ENCODE measurements around the gene AP4S1. TPM values are rescaled to one million over a fixed set of nuclear protein-coding genes. Genes with fewer than 3 reads are reported as not detected.
"Not testable (repeated sequence)": the region's sequence is repeated elsewhere in the genome, so short reads cannot be mapped to it uniquely, and the experiment has no call there.

AP4S1 gene
- total RNA-seq, 1 experiment from 2014 or later: 3.3 TPM

GRCh38 chr14:31090883-31091764 lies 65.7 kb downstream of the AP4S1 start:
- TF ChIP-seq POLR2AphosphoS5 (IDR thresholded peaks at IDR 0.05; ENCODE audit: low read depth, low read length) (no peak), TCF7L2 (IDR thresholded peaks at IDR 0.05; ENCODE audit: low read depth, low read length) (peak; percentile 77), SIN3A (IDR thresholded peaks at IDR 0.05; ENCODE audit: borderline replicate concordance, insufficient read depth, low read depth, low read length) (no peak)
- TF ChIP-seq, protein P1, sequence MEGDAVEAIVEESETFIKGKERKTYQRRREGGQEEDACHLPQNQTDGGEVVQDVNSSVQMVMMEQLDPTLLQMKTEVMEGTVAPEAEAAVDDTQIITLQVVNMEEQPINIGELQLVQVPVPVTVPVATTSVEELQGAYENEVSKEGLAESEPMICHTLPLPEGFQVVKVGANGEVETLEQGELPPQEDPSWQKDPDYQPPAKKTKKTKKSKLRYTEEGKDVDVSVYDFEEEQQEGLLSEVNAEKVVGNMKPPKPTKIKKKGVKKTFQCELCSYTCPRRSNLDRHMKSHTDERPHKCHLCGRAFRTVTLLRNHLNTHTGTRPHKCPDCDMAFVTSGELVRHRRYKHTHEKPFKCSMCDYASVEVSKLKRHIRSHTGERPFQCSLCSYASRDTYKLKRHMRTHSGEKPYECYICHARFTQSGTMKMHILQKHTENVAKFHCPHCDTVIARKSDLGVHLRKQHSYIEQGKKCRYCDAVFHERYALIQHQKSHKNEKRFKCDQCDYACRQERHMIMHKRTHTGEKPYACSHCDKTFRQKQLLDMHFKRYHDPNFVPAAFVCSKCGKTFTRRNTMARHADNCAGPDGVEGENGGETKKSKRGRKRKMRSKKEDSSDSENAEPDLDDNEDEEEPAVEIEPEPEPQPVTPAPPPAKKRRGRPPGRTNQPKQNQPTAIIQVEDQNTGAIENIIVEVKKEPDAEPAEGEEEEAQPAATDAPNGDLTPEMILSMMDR (IDR thresholded peaks at IDR 0.05): no peak
- TF ChIP-seq, protein P2, sequence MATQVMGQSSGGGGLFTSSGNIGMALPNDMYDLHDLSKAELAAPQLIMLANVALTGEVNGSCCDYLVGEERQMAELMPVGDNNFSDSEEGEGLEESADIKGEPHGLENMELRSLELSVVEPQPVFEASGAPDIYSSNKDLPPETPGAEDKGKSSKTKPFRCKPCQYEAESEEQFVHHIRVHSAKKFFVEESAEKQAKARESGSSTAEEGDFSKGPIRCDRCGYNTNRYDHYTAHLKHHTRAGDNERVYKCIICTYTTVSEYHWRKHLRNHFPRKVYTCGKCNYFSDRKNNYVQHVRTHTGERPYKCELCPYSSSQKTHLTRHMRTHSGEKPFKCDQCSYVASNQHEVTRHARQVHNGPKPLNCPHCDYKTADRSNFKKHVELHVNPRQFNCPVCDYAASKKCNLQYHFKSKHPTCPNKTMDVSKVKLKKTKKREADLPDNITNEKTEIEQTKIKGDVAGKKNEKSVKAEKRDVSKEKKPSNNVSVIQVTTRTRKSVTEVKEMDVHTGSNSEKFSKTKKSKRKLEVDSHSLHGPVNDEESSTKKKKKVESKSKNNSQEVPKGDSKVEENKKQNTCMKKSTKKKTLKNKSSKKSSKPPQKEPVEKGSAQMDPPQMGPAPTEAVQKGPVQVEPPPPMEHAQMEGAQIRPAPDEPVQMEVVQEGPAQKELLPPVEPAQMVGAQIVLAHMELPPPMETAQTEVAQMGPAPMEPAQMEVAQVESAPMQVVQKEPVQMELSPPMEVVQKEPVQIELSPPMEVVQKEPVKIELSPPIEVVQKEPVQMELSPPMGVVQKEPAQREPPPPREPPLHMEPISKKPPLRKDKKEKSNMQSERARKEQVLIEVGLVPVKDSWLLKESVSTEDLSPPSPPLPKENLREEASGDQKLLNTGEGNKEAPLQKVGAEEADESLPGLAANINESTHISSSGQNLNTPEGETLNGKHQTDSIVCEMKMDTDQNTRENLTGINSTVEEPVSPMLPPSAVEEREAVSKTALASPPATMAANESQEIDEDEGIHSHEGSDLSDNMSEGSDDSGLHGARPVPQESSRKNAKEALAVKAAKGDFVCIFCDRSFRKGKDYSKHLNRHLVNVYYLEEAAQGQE (IDR thresholded peaks at IDR 0.05; ENCODE audit: insufficient read depth in 1 of 2, low read depth in 2 of 2, low read length in 1 of 2): no peak
- H3K36me3 ChIP-seq (ENCODE audit: control insufficient read depth, insufficient read depth, low read length): no peaks in the 10 kb centered on the region
- ChIA-PET CTCF (no interaction called here), POLR2A (no interaction called here)
- DNase-seq (ENCODE audit: low read depth, low spot score) (no peak), ATAC-seq (peak; percentile 63; the same call in 1 of the 2 replicates)
- no TSS peak for BruUV-seq (replicated peaks)
- H3K9me3 ChIP-seq (ENCODE audit: control insufficient read depth, insufficient read depth, low read depth, low read length): no peaks in the 10 kb centered on the region
- in situ Hi-C loops (cut with HindIII; ENCODE audit: low pct_unique_long_range_greater_than_20kb, low sequenced_read_pairs): no loop called here
- peaks cover 14% of the 10 kb centered on the region for H3K4me1 ChIP-seq (ENCODE audit: control insufficient read depth, insufficient read depth, low read length)
- intact Hi-C loops (cut with micrococcal nuclease; ENCODE audit: unreplicated experiment): no loop called here
- no peak overlapping the region for H3K4me3 ChIP-seq (ENCODE audit: low read depth in 2 of 2, low read length in 2 of 2)
- peak overlapping the region; percentile 60 for H3K27ac ChIP-seq (ENCODE audit: low read length)
- H3K27me3 ChIP-seq (ENCODE audit: control insufficient read depth, insufficient read depth, low read length): no peaks in the 10 kb centered on the region

GRCh38 chr14:31092160-31092708 lies 66.8 kb downstream of the AP4S1 start:
- no peak for ATAC-seq
- no peaks in the 10 kb centered on the region for H3K36me3 ChIP-seq (ENCODE audit: control insufficient read depth, insufficient read depth, low read length)
- intact Hi-C loops (cut with micrococcal nuclease; ENCODE audit: unreplicated experiment): no loop called here
- no peaks in the 10 kb centered on the region for H3K9me3 ChIP-seq (ENCODE audit: control insufficient read depth, insufficient read depth, low read depth, low read length)
- no peak for DNase-seq (ENCODE audit: low read depth, low spot score)
- TF ChIP-seq SIN3A (IDR thresholded peaks at IDR 0.05; ENCODE audit: borderline replicate concordance, insufficient read depth, low read depth, low read length) (no peak), POLR2AphosphoS5 (IDR thresholded peaks at IDR 0.05; ENCODE audit: low read depth, low read length) (no peak), TCF7L2 (IDR thresholded peaks at IDR 0.05; ENCODE audit: low read depth, low read length) (no peak)
- TF ChIP-seq, protein P1 (IDR thresholded peaks at IDR 0.05): no peak
- TF ChIP-seq, protein P2 (IDR thresholded peaks at IDR 0.05; ENCODE audit: insufficient read depth in 1 of 2, low read depth in 2 of 2, low read length in 1 of 2): no peak
- POLR2A ChIA-PET: no interaction called here
- H3K4me1 ChIP-seq (ENCODE audit: control insufficient read depth, insufficient read depth, low read length): peaks cover 14% of the 10 kb centered on the region
- no TSS peak for BruUV-seq (replicated peaks)
- in situ Hi-C loops (cut with HindIII; ENCODE audit: low pct_unique_long_range_greater_than_20kb, low sequenced_read_pairs): no loop called here
- CTCF ChIA-PET: no interaction called here
- no peak overlapping the region for H3K4me3 ChIP-seq (ENCODE audit: low read depth in 2 of 2, low read length in 2 of 2)
- peak overlapping the region; percentile 67; the same call in 1 of the 2 replicates for H3K27ac ChIP-seq (ENCODE audit: low read length)
- H3K27me3 ChIP-seq (ENCODE audit: control insufficient read depth, insufficient read depth, low read length): no peaks in the 10 kb centered on the region

- H3K9me3 ChIP-seq (ENCODE audit: control insufficient read depth, insufficient read depth, low read depth, low read length); ATAC-seq; H3K27ac ChIP-seq (ENCODE audit: low read length); POLR2A ChIA-PET; intact Hi-C loops (cut with micrococcal nuclease; ENCODE audit: unreplicated experiment); in situ Hi-C loops (cut with HindIII; ENCODE audit: low pct_unique_long_range_greater_than_20kb, low sequenced_read_pairs); BruUV-seq (replicated peaks); H3K4me3 ChIP-seq (ENCODE audit: low read depth in 2 of 2, low read length in 2 of 2); CTCF ChIA-PET; H3K27me3 ChIP-seq (ENCODE audit: control insufficient read depth, insufficient read depth, low read length); DNase-seq (ENCODE audit: low read depth, low spot score); H3K36me3 ChIP-seq (ENCODE audit: control insufficient read depth, insufficient read depth, low read length): not testable (repeated sequence)
- peaks cover 14% of the 10 kb centered on the region for H3K4me1 ChIP-seq (ENCODE audit: control insufficient read depth, insufficient read depth, low read length)
These were observed 68.7 kb downstream of the AP4S1 start for GRCh38 chr14:31093884-31094839.

Data from Panc1 (cell line).